Panc1 (cell line): ENCODE results near the gene HES1. TPM values are rescaled to one million over a fixed set of nuclear protein-coding genes. Genes with fewer than 3 reads are reported as not detected.

ENCODE experiments used
- ATAC-seq: fragments of 200-7000 bp; cut with Tn5 transposase; 2 replicates; pipeline ENCODE4 v1.9.1; 2020; ENCODE audit warnings: mild to moderate bottlenecking, moderate library complexity
- BruUV-seq: library from RNA; stranded (reverse); fragments of 400-500 nt; replicated peaks from 2 replicates; lab custom pipeline; 2021; lab: Mats Ljungman, UMichigan
- CTCF ChIA-PET: fragments of 300-600 bp; sonication (Branson Sonifier 250); formaldehyde crosslinking; loops from one replicate; lab custom pipeline; 2022; ENCODE audit warnings: antibody characterized with exemption; lab: Charles Lee
- POLR2A ChIA-PET: fragments of 300-600 bp; sonication (Branson Sonifier 250); formaldehyde crosslinking; loops from one replicate; lab custom pipeline; 2022; ENCODE audit warnings: antibody characterized with exemption; lab: Charles Lee
- DNase-seq: peaks from one replicate; pipeline ENCODE4 v3.0.0-alpha.2; 2010; ENCODE audit warnings: low read depth, low spot score
- H3K27ac ChIP-seq: 2 replicates; pipeline ENCODE4 v1.5.1; 2011; ENCODE audit warnings: mild to moderate bottlenecking, low read length, inconsistent platforms
- H3K27me3 ChIP-seq: fragments of 200-500 bp; sonication (Bioruptor generic); 2 replicates; pipeline ENCODE4 v1.6.0; 2014; ENCODE audit warnings: low read length, inconsistent platforms; ENCODE audit not compliant: control insufficient read depth, insufficient read depth
- H3K36me3 ChIP-seq: fragments of 200-500 bp; sonication (Bioruptor generic); 2 replicates; pipeline ENCODE4 v1.5.1; 2014; ENCODE audit warnings: inconsistent platforms, mild to moderate bottlenecking, low read length, moderate library complexity; ENCODE audit not compliant: control insufficient read depth, insufficient read depth
- H3K4me1 ChIP-seq: 2 replicates; pipeline ENCODE4 v1.5.1; 2011; ENCODE audit warnings: inconsistent platforms, mild to moderate bottlenecking, low read length, moderate library complexity; ENCODE audit not compliant: control insufficient read depth, insufficient read depth
- H3K4me3 ChIP-seq, 2 experiments: 2 replicates each; pipeline ENCODE4 v1.5.1; 2011 to 2012; ENCODE audit warnings: low read depth in 2 of 2, low read length in 2 of 2, mild to moderate bottlenecking in 2 of 2, inconsistent platforms in 1 of 2, moderate library complexity in 1 of 2
- H3K9me3 ChIP-seq: fragments of 200-500 bp; sonication (Bioruptor generic); 2 replicates; pipeline ENCODE4 v1.5.1; 2014; ENCODE audit warnings: low read depth, mild to moderate bottlenecking, inconsistent platforms, low read length, moderate library complexity; ENCODE audit not compliant: control insufficient read depth, insufficient read depth
- POLR2AphosphoS5 ChIP-seq: IDR thresholded peaks from 2 replicates; pipeline ENCODE4 v1.6.1; 2012; ENCODE audit warnings: mild to moderate bottlenecking, low read depth, low read length, moderate library complexity
- SIN3A ChIP-seq: IDR thresholded peaks from 2 replicates; pipeline ENCODE4 v1.6.1; 2012; ENCODE audit warnings: low read depth, mild to moderate bottlenecking, low read length, moderate library complexity, borderline replicate concordance; ENCODE audit not compliant: insufficient read depth
- TCF7L2 ChIP-seq: IDR thresholded peaks from 2 replicates; pipeline ENCODE4 v1.6.1; 2011; ENCODE audit warnings: mild to moderate bottlenecking, low read depth, low read length, inconsistent platforms
- in situ Hi-C: cut with HindIII; loops from 2 replicates; pipeline ENCODE4 v1.10.0; 2016; ENCODE audit warnings: low sequenced_read_pairs, low pct_unique_long_range_greater_than_20kb
- intact Hi-C: fragments of 100-400 bp; cut with micrococcal nuclease; formaldehyde crosslinking; loops from one replicate; pipeline ENCODE4 v1.10.0; 2022; ENCODE audit not compliant: unreplicated experiment
- total RNA-seq: library from RNA; stranded (reverse); gene quantifications from one replicate; pipeline ENCODE4 v1.2.1, GENCODE V29; 2021; ENCODE audit not compliant: unreplicated experiment
- TF ChIP-seq, protein P1 (sequence below): fragments of 450-650 bp; IDR thresholded peaks from 2 replicates; pipeline ENCODE4 v1.5.1; 2017; ENCODE audit warnings: mild to moderate bottlenecking
- TF ChIP-seq, protein P2 (sequence below), 2 experiments: IDR thresholded peaks; 2 replicates each; pipeline ENCODE4 v1.6.1; 2011 to 2012; ENCODE audit warnings: low read depth in 2 of 2, control low read depth in 1 of 2, low read length in 1 of 2, mild to moderate bottlenecking in 1 of 2, moderate library complexity in 1 of 2; ENCODE audit not compliant: insufficient read depth in 1 of 2

Gene HES1
- total RNA-seq, 1 experiment from 2014 or later: 28.5 TPM

DNA sequence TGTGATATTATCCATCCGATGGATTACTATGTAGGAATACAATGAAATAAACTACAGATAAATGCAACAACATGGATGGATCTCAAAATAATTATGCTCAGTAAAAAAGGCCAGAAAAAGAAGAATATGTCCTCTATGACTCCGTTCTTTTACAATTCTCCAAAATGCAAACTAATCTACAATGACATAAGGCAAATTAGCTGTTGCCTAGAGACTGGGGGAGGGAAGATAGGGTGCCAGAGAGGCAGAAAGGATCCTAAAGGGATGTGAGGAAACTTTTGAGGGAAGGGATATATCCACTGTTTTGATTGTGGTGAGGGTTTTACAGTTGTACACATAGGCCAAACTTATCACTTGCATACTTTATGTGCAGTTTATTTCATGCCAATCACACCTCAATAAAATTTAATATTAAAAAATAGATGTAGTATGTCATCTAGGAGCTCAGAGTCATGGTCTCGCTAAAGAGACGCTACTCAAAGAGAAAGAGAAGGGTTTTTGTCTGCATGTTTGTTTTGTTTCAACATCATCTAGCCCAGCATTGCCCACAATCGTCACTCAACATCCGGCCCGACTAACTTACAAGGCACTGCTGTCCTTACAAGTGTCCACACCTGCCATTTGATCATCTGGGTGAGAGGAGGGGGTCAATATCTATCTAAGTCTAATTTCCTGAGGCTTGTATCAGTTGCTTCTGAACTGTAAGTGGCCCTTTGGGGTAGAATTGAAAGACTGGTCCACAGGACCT is 29.5 kb downstream of the HES1 start:
- ChIA-PET POLR2A (no interaction called here), CTCF (no interaction called here)
- in situ Hi-C loops: no loop called here
- peaks cover 11% of the 10 kb centered on the region; the same call in 1 of the 2 replicates for H3K4me1 ChIP-seq
- H3K27me3 ChIP-seq: no peaks in the 10 kb centered on the region
- TF ChIP-seq, protein P1, sequence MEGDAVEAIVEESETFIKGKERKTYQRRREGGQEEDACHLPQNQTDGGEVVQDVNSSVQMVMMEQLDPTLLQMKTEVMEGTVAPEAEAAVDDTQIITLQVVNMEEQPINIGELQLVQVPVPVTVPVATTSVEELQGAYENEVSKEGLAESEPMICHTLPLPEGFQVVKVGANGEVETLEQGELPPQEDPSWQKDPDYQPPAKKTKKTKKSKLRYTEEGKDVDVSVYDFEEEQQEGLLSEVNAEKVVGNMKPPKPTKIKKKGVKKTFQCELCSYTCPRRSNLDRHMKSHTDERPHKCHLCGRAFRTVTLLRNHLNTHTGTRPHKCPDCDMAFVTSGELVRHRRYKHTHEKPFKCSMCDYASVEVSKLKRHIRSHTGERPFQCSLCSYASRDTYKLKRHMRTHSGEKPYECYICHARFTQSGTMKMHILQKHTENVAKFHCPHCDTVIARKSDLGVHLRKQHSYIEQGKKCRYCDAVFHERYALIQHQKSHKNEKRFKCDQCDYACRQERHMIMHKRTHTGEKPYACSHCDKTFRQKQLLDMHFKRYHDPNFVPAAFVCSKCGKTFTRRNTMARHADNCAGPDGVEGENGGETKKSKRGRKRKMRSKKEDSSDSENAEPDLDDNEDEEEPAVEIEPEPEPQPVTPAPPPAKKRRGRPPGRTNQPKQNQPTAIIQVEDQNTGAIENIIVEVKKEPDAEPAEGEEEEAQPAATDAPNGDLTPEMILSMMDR: no peak
- TF ChIP-seq, protein P2, sequence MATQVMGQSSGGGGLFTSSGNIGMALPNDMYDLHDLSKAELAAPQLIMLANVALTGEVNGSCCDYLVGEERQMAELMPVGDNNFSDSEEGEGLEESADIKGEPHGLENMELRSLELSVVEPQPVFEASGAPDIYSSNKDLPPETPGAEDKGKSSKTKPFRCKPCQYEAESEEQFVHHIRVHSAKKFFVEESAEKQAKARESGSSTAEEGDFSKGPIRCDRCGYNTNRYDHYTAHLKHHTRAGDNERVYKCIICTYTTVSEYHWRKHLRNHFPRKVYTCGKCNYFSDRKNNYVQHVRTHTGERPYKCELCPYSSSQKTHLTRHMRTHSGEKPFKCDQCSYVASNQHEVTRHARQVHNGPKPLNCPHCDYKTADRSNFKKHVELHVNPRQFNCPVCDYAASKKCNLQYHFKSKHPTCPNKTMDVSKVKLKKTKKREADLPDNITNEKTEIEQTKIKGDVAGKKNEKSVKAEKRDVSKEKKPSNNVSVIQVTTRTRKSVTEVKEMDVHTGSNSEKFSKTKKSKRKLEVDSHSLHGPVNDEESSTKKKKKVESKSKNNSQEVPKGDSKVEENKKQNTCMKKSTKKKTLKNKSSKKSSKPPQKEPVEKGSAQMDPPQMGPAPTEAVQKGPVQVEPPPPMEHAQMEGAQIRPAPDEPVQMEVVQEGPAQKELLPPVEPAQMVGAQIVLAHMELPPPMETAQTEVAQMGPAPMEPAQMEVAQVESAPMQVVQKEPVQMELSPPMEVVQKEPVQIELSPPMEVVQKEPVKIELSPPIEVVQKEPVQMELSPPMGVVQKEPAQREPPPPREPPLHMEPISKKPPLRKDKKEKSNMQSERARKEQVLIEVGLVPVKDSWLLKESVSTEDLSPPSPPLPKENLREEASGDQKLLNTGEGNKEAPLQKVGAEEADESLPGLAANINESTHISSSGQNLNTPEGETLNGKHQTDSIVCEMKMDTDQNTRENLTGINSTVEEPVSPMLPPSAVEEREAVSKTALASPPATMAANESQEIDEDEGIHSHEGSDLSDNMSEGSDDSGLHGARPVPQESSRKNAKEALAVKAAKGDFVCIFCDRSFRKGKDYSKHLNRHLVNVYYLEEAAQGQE (IDR thresholded peaks at IDR 0.05; ENCODE audit: insufficient read depth in 1 of 2, low read depth in 2 of 2, low read length in 1 of 2): no peak
- TF ChIP-seq SIN3A (no peak), POLR2AphosphoS5 (no peak), TCF7L2 (no peak)
- no peak overlapping the region for H3K27ac ChIP-seq
- H3K9me3 ChIP-seq: no peaks in the 10 kb centered on the region
- H3K36me3 ChIP-seq: no peaks in the 10 kb centered on the region
- no peak overlapping the region for H3K4me3 ChIP-seq
- no peak for DNase-seq
- no TSS peak for BruUV-seq
- intact Hi-C loops: no loop called here
- ATAC-seq: no peak

DNA sequence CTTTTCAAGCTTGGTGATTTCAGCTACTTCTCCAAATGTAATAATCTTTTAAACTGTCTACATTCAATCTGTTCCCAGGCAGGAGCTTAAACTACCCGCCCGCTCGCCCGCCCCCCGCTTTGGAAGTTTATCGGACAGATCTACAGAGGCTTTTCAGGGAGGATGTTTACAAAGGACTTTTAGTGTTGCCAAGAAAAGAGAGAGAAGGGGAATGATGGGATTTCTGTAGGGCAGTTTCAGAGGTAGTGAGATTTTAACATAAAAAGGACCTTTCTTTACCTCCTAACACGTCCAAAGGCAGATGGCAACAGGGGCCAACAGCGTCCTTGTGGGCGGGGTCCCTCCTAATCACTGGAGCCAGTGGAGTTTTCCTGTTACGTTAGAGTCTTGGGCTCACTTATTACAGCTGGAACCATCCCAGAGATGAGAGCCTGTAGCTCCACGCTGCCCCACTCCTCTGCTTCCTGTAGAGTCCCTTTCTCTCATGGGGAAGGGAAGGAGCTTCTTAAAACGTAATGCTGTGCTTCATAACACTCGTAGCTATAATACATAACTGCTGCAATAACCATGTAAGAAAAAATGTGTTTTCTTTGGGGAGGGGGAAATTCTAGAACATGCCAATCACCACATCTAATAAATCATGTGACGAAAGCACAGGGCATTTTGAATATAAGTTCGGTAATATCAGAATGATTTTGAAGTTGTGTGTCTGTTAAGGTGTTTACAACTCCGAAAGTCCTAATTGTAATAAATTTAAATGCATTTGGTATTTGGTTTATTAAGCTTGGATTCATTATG is 30.9 kb downstream of the HES1 start:
- BruUV-seq: no TSS peak
- H3K4me1 ChIP-seq: peaks cover 11% of the 10 kb centered on the region; the same call in 1 of the 2 replicates

More for the DNA sequence above, 30.9 kb downstream of the HES1 start:
- DNase-seq (no peak), ATAC-seq (0 out of 2 replicates have a peak, but pooled peaks have one; percentile 14)
- POLR2A ChIA-PET: interaction anchor here (0.6 kb wide), 1 partner anchor 11 kb away, joined by 3 read pairs; no protein-coding TSS in a partner anchor
- in situ Hi-C loops: no loop called here
- Histone ChIP-seq H3K36me3 (no peaks in the 10 kb centered on the region), H3K27ac (peak overlapping the region; percentile 50), H3K4me3 (no peak overlapping the region), H3K9me3 (no peaks in the 10 kb centered on the region), H3K27me3 (no peaks in the 10 kb centered on the region)
- CTCF ChIA-PET: no interaction called here
- TF ChIP-seq, protein P2 (IDR thresholded peaks at IDR 0.05; ENCODE audit: insufficient read depth in 1 of 2, low read depth in 2 of 2, low read length in 1 of 2): no peak
- TF ChIP-seq SIN3A (no peak), POLR2AphosphoS5 (no peak), TCF7L2 (no peak)
- TF ChIP-seq, protein P1: no peak
- intact Hi-C loops: no loop called here
